Activated CD4-positive, alpha-beta T cell treated with anti-CD3 and anti-CD28 coated beads, Interleukin-2, amount 50 U/mL, for 4 hours (primary cell): ENCODE data around the gene TPM2.

ENCODE experiments used
- DNase-seq, 2 experiments: peaks; one replicate each; pipeline ENCODE4 v3.0.0-alpha.2; 2020

Gene TPM2

DNA sequence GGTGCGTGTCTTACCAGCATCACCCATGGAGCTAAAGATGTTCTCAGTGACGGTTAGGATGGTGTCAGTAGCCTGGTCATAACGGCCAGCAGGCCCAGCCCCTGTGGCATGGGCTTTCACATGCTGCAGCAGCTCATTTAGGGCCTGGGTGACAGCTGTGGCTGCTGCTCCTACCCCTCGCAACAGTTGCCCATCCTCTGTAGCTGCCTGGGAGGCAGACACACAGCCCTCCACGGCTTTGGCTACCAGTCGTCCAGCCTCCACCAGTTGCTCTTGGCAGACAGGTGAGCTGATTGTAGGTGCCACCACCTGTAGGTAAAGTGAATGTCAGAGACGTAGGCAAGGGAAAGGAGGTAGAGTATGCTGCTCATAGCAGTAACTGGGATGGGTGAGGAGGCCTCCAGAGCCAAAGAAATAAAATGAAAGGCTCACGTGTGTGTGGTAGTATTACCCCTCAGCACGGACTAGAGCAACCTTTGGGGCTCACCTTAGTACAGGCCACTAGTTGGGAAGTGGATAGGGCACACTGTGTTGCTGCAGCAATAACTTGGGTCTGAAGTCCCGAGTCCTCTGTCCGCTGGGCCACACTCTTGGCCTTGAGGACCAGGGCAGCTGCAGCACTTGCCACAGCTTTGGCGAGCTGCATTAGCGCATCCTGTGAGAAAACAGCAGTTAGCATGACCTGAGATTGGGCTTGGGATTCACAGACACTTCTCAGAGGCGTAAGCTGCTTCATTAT is 27.6 kb upstream of the TPM2 start:
- no peak for DNase-seq

DNA sequence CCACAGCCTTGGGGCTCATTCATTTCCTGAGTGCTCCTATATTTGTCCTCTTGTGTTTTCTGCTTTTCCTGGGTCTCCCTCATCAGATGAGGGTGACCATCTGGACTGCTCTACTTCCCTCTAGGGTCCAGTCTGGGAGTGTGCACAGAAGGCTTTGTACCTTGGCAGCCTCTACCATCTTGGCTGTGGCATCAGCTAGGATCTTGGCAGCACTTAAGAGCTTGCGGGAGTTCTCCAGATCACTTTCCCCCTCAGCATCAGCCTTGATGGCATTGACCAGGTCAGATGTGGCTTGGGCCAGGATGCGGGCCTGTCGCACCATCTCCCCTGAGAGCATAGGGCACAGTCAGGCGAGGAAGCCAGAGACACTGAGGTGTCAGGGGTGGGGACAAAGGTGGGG is 26.5 kb upstream of the TPM2 start:
- no peak for DNase-seq

- no peak for DNase-seq
Measured at GRCh38 chr9:35714579-35715252, 25.0 kb upstream of the TPM2 start.

DNA sequence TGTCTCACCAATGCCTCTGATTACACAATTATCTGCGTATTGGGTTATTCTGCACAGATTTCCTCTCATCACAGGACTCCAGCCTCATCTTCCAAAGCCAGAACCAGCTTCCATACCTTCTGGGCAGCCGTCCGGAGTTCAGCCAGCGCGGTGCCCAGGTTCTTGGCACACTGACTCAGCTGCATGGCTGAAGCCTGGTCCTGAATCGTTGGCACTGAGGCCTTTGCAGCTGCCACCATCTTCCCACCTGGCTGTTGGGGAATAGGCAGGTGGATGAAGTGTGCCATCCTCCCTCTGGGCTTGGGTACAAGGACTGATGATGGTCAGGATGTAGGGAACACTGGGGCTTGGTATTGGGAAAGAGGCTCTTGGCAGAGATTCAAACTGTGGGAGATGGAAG is 24.4 kb upstream of the TPM2 start:
- no peak for DNase-seq

DNA sequence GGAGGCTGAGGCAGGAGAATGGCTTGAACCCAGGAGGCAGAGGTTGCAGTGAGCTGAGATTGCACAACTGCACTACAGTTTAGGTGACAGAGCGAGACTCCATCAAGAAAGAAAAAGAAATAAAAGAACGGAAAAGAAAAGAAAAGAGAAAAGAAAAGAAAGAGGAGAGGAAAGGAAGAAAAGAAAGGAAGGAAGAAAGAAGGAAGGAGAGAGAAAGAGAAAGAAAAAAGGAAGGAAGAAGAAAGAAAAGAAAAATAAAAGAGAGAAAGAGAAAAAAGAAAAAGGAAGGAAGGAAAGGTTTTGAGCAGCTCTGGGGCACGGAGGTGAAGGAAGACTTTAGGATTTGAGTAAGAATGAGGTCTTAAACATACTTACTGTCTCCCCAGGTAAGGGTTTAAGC is 23.9 kb upstream of the TPM2 start:
- no peak for DNase-seq

DNA sequence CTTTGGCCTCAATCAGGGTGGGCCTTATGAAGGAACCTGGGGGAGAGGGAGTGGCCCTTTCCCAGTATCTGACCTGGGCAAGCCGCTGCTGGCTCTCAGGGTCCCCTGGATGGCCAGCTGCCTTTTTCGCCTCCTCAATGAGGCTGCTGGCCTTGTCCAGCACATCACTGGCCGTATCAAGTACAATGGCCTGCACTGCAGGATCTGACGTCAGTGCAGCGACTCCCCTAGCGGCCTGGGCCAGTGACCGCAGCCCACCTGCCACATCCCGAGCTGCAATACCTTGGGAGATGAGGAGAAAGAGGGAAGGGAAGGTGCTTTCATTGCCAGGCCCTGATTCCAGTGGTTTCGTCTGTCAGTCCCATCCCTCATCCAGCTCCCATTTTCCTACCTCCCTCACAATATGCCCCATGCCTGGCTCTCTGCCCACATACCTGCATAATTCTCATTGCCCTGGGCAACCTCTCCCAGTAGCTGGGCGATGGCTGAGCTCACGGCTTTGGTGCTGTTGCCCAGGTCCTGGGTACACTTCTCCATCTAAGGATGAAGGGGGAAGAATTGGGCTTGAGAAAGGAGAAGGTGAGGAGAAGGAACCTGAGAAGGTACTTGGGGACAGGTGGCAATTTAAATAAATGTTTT is 23.2 kb upstream of the TPM2 start:
- no peak for DNase-seq

- DNase-seq = no peak
Measured at GRCh38 chr9:35711501-35712428, 22.0 kb upstream of the TPM2 start.

- no peak for DNase-seq
Measured at GRCh38 chr9:35710818-35711500, 21.2 kb upstream of the TPM2 start.

DNA sequence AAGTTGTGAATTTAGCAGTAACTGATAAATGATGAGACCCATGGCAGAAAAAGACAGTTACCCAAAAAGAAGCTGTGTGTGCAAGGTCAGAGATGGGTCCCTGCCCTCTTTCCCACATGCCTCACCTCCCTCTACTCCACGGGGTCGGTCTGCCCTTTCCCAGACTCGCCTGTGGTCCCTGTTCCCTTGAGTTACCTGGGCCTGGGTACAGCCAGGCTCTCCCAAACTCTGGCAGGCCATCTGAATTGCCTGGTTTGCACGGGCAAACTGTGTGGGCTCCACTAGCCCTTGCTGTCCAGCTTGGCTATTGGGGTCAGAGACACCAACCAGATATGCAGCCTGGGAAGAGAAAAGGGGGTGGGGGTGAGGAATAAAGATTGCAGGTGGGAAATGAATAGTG is 18.4 kb upstream of the TPM2 start:
- no peak for DNase-seq

GRCh38 chr9:35706951-35707350 is 17.2 kb upstream of the TPM2 start:
- DNase-seq = no peak

DNA sequence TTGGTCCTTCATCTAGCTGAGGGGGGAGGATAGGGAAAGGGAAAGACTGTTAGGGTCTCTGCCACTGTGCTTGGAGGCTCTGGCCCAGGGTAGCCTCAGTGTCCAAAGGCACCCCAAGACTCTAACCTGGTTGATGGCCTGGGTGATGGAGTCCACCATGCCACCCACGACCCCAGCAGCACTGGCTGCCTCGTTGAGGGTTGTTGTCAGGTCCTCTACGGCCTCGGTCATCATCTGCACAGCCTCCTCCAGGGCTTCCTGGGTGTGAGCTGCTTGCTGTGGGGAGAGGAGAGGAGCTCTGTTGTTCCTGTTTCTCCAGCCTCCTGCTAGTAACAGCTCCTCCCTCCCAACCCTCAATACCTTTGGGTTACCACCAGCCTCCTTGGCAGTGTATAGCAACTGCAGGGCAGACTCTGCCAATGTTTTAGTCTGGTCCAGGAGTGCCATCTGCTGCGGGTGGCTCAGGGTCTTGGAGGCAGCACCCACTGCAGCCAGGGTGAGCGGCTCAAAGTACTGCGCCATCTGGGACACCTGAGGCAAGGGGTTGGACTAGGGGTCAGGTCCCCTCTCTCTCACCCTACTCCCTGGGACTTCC is 16.2 kb upstream of the TPM2 start:
- DNase-seq = no peak

- DNase-seq = no peak
Measured at GRCh38 chr9:35705372-35705771, 15.6 kb upstream of the TPM2 start.

DNA sequence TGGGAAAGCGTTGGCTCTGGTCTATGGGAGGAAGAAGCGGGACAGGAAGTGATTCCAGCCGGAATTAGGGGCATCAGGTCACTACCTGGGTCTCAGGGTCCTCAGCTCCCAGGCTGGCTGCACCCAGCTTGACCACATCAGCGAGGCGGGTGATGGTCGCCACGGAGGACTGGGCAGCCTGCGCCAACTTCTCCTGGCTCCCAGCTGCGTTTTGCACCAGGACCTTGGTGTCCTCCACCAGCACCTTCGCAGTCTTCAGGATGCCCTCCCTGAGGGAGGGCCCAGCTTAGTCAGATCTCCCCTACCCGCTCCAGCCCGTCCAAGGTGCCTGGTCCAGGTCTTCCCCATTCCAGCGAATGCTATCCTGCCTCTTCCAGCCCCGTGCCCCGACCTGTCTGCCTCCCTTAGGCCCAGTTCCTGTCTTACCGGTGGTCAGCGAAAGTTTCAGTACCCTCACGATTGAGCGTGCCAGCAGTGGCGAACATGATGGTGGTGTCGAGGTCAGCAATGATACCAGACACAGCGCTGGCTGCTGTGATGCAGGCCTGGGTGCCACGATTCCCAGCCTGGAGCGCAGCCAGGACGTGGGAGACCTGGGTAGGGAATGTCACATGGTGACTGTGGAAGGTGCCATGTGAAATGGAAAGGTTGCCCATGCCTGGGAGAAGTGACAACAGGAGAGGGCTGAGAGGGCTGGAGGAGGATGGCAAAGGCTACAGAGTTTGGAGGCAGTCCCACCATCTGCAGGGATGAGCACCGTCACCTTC is 14.4 kb upstream of the TPM2 start:
- no peak for DNase-seq

- DNase-seq = no peak
Measured at GRCh38 chr9:35702696-35703095, 13.0 kb upstream of the TPM2 start.

DNA sequence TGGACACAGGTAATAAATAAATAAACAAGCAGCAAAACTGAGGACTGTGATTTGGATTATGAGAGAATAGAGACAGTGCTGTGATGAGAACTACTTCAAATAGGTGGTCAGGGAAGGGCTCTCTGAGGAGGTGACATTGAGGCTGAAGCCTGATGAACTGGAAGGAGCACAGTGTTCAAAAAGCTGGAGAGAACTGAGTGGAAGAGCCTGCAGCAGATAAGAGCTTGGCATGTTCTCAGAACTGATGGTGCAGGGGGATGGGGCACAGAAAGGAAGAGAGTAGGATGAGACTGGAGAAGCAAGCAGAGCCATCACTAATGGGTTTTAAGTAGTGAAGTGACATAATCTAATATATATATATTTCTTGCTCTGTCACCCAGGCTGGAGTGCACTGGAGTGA is 11.2 kb upstream of the TPM2 start:
- no peak for DNase-seq

DNA sequence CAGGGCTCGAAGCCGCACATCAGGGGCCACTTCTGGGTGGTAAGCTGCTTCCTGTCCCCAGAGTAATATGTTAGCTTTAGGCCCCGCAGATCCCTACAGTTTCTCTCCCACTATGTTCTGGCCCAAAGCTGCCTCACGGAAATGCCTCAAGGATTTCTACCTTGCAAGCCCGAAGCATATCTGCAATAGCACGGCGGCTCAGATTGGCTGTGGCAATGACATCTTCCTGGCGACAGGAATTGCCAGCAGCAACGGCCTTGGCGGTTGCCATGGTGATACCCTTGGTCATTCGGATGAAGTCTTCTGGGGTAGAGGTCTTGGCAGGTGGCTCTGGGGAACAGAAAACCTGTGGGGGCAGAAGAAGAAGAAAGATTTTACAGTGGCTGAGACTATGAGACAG is 10.3 kb upstream of the TPM2 start:
- no peak for DNase-seq

DNA sequence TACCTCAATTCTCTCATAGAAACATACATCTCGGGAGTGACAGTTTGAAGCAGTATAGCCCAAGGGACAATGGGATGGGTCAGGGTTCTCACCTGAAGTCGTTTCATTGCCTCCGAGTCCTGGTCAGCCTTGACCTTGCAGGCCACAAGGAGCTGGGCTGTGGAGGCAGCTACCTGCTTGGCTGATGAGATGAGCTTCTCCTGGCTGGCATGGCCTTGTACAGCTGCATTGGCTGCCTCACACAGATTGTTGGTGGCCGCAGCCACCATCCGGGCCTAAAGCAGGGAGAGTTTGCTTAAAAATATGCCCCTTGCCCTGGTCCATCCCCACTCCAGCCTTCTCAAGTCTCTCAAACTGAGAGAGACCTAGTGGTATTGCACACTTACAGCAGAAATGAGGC is 8.5 kb upstream of the TPM2 start:
- DNase-seq = no peak

- DNase-seq = no peak
Measured at GRCh38 chr9:35697486-35697885, 7.8 kb upstream of the TPM2 start.

- DNase-seq = peak; percentile 41 to 43
Measured at GRCh38 chr9:35696520-35697215, 6.9 kb upstream of the TPM2 start.

DNA sequence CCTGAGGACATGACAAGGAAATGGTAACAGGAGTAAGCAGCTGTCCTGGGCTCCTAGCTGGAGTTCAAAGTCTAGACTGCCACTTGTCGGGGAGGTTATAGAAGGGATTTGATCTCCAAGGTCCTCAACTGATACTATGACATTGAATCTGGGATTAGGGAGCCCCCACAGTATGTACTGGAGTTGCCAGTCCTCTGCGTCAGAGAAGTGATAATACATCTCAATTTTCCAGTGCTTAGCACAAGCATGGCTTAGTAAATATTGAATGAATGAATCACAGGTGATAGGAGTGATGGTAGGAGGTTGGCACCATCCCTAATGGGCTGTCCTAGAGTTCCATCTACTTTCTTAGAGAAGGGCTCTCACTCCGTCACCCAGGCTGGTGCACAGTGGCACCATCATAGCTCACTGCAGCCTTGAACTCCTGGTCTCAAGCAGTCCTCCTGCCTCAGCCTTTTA is 6.2 kb upstream of the TPM2 start:
- DNase-seq = no peak
